ENCODE measurements around the gene MAOA.

Gene MAOA

GRCh38 chrX:43785930-43786591 lies 130.0 kb downstream of the MAOA start:
- no peak for DNase-seq (ENCODE audit: low spot score)
